HepG2 (cell line): ENCODE results near the gene LDB2.

ENCODE experiments used
- CREB1 ChIP-seq, 2 experiments: fragments of 450-650 bp in 1 of 2; IDR thresholded peaks; 2 replicates each; pipeline ENCODE4 v1.6.1; 2016 to 2017; ENCODE audit warnings: control low read depth in 1 of 2, mild to moderate bottlenecking in 1 of 2, missing compliant biosample characterization in 1 of 2, missing genetic modification characterization in 1 of 2
- EZH2 ChIP-seq: conservative IDR thresholded peaks from 2 replicates; pipeline ENCODE4 v1.6.1; 2012; ENCODE audit warnings: mild to moderate bottlenecking, low read depth, low read length, moderate library complexity
- GZF1 ChIP-seq: sonication (generic); formaldehyde crosslinking; IDR thresholded peaks from 2 replicates; pipeline ENCODE4 v1.5.1; 2020; ENCODE audit warnings: mild to moderate bottlenecking, missing genetic modification reagents
- NFRKB ChIP-seq: fragments of 450-650 bp; IDR thresholded peaks from 2 replicates; pipeline ENCODE4 v1.6.1; 2017
- RAD21 ChIP-seq: fragments of 450-650 bp; formaldehyde crosslinking; IDR thresholded peaks from 2 replicates; pipeline ENCODE4 v1.5.0; 2020; ENCODE audit warnings: mild to moderate bottlenecking
- RBFOX2 ChIP-seq: fragments of 200-400 bp; formaldehyde crosslinking; IDR thresholded peaks from 2 replicates; pipeline ENCODE4 v1.6.1; 2017; ENCODE audit warnings: low read depth, mild to moderate bottlenecking, low read length
- UBTF ChIP-seq: sonication (generic); formaldehyde crosslinking; IDR thresholded peaks from 2 replicates; pipeline ENCODE4 v1.4.0; 2020; ENCODE audit warnings: mild to moderate bottlenecking, missing genetic modification reagents
- USF2 ChIP-seq, 2 experiments: sonication (generic) in 1 of 2; formaldehyde crosslinking in 1 of 2; IDR thresholded peaks; 2 replicates each; pipeline versions ENCODE4 v1.5.1 to v1.6.1; 2011 to 2020; ENCODE audit warnings: borderline replicate concordance in 1 of 2, low read depth in 1 of 2, low read length in 1 of 2, mild to moderate bottlenecking in 1 of 2, missing genetic modification reagents in 1 of 2, moderate library complexity in 1 of 2
- ZC3H4 ChIP-seq: sonication (generic); formaldehyde crosslinking; IDR thresholded peaks from 2 replicates; pipeline ENCODE4 v1.4.0; 2020; ENCODE audit warnings: missing genetic modification reagents, borderline replicate concordance
- ZFP37 ChIP-seq: sonication (generic); formaldehyde crosslinking; IDR thresholded peaks from 2 replicates; pipeline ENCODE4 v1.4.0; 2020; ENCODE audit warnings: missing genetic modification reagents, borderline replicate concordance
- ZNF740 ChIP-seq: sonication (generic); formaldehyde crosslinking; IDR thresholded peaks from 2 replicates; pipeline ENCODE4 v1.4.0; 2020; ENCODE audit warnings: missing genetic modification reagents

- TF ChIP-seq USF2 (IDR thresholded peaks at IDR 0.05; ENCODE audit: low read depth, low read length) = no peak
- TF ChIP-seq USF2 (CRISPR knock-in tag; IDR thresholded peaks at IDR 0.05; ENCODE audit: borderline replicate concordance) = no peak
- no peak for TF ChIP-seq UBTF (CRISPR knock-in tag)
- no peak for TF ChIP-seq CREB1 (IDR thresholded peaks at IDR 0.05)
- TF ChIP-seq CREB1 (CRISPR knock-in tag; IDR thresholded peaks at IDR 0.05) = no peak
- TF ChIP-seq GZF1 (CRISPR knock-in tag) = no peak
- TF ChIP-seq ZC3H4 = no peak
- no peak for TF ChIP-seq RBFOX2
- TF ChIP-seq ZNF740 (CRISPR knock-in tag) = no peak
- TF ChIP-seq EZH2 = no peak
- TF ChIP-seq RAD21 = no peak
- no peak for TF ChIP-seq NFRKB
- TF ChIP-seq ZFP37 = no peak
Measured at GRCh38 chr4:16466581-16466980, 431.9 kb downstream of the LDB2 start.
